Suprapubic skin (tissue), 4 donors: Measurements from ENCODE around the gene KLHL33. TPM values are rescaled to one million over a fixed set of nuclear protein-coding genes. Genes with fewer than 3 reads are reported as not detected.

Source experiments
- DNase-seq, 2 donors: peaks; one replicate each; pipeline ENCODE4 v3.0.0-alpha.2; 2019; ENCODE audit warnings: low spot score in 2 of 2
- H3K27ac ChIP-seq: fragments of 200-600 bp; sonication (generic); one replicate; pipeline ENCODE4 v1.5.1; 2019
- H3K27me3 ChIP-seq: fragments of 200-600 bp; sonication (generic); one replicate; pipeline ENCODE4 v1.5.1; 2019
- H3K36me3 ChIP-seq: fragments of 200-600 bp; sonication (generic); one replicate; pipeline ENCODE4 v1.5.1; 2019
- H3K4me1 ChIP-seq: fragments of 200-600 bp; sonication (generic); one replicate; pipeline ENCODE4 v1.5.1; 2019
- H3K4me3 ChIP-seq: fragments of 200-600 bp; sonication (generic); one replicate; pipeline ENCODE4 v1.5.1; 2019; ENCODE audit warnings: mild to moderate bottlenecking
- H3K9me3 ChIP-seq: fragments of 200-600 bp; sonication (generic); one replicate; pipeline ENCODE4 v1.5.1; 2019
- EP300 ChIP-seq: sonication (generic); formaldehyde crosslinking; IDR thresholded peaks from one replicate; pipeline ENCODE4 v1.6.1; 2017; ENCODE audit warnings: antibody characterized with exemption
- POLR2A ChIP-seq, 2 donors: fragments of 450-650 bp; IDR thresholded peaks; one replicate each; pipeline ENCODE4 v1.6.1; 2017; ENCODE audit warnings: antibody characterized with exemption in 2 of 2, mild to moderate bottlenecking in 2 of 2, moderate library complexity in 2 of 2
- POLR2AphosphoS5 ChIP-seq, 3 donors: sonication (generic); formaldehyde crosslinking; IDR thresholded peaks; one replicate each; pipeline ENCODE4 v1.6.1; 2017; ENCODE audit warnings: antibody characterized with exemption in 3 of 3
- WGBS: methylation state at CpG from one replicate; pipeline ENCODE4 v1.1.5; 2018; 5-methylcytosine and 5-hydroxymethylcytosine counted together
- total RNA-seq, 4 donors: library from RNA; depleted of rRNA; stranded (reverse); fragments of >200 nt; gene quantifications; one replicate each; pipeline ENCODE4 v1.1.0, GENCODE V29; 2016
- TF ChIP-seq, protein P1 (sequence below), 2 donors: fragments of 200-600 bp in 1 of 2; fragments of 450-650 bp in 1 of 2; sonication (generic) in 1 of 2; IDR thresholded peaks; one replicate each; pipeline ENCODE4 v1.5.1; 2016 to 2019; ENCODE audit warnings: antibody characterized with exemption in 2 of 2, mild to moderate bottlenecking in 1 of 2, moderate library complexity in 1 of 2

The KLHL33 gene
- total RNA-seq, 4 donors from 2014 or later, result 0.08 TPM; not detected in 3

GRCh38 chr14:20429801-20430669, 5.9 kb downstream of the KLHL33 start:
- whole genome bisulfite sequencing, result 61% methylated on average over 12 of the region's 30 CpGs
- H3K27ac ChIP-seq, result no peak overlapping the region
- peaks cover 1% of the 10 kb centered on the region for H3K4me1 ChIP-seq
- no peak for DNase-seq
- TF ChIP-seq POLR2AphosphoS5 (IDR thresholded peaks at IDR 0.05) (no peak), POLR2A (IDR thresholded peaks at IDR 0.05) (no peak), EP300 (no peak)
- TF ChIP-seq, protein P1, sequence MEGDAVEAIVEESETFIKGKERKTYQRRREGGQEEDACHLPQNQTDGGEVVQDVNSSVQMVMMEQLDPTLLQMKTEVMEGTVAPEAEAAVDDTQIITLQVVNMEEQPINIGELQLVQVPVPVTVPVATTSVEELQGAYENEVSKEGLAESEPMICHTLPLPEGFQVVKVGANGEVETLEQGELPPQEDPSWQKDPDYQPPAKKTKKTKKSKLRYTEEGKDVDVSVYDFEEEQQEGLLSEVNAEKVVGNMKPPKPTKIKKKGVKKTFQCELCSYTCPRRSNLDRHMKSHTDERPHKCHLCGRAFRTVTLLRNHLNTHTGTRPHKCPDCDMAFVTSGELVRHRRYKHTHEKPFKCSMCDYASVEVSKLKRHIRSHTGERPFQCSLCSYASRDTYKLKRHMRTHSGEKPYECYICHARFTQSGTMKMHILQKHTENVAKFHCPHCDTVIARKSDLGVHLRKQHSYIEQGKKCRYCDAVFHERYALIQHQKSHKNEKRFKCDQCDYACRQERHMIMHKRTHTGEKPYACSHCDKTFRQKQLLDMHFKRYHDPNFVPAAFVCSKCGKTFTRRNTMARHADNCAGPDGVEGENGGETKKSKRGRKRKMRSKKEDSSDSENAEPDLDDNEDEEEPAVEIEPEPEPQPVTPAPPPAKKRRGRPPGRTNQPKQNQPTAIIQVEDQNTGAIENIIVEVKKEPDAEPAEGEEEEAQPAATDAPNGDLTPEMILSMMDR (IDR thresholded peaks at IDR 0.05), result no peak
- H3K27me3 ChIP-seq, result peaks cover 3% of the 10 kb centered on the region
- H3K36me3 ChIP-seq, result no peaks in the 10 kb centered on the region
- no peak overlapping the region for H3K4me3 ChIP-seq
- no peaks in the 10 kb centered on the region for H3K9me3 ChIP-seq

DNA sequence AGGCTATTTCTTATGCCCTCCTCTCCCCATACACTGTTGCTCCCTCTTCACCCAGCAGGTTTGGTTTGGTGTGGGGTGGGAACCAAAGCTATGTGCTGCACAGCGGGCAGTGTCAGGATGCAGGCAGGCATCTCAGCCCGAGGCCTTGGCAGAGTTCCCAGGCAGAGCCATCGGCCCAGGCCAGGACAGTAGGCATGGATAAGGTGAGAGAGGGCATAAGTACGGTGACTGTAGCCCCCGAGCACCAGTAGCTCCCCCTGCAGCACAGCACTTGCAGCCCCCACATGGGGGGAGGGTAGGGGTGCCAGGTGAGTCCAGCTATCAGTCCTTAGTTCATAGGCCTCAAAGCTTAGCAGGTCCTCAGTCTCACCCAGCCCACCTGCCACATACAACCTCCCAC, 7.2 kb downstream of the KLHL33 start:
- no peak for DNase-seq
- Histone ChIP-seq H3K36me3 (no peaks in the 10 kb centered on the region), H3K9me3 (no peaks in the 10 kb centered on the region), H3K4me3 (no peak overlapping the region), H3K4me1 (no peaks in the 10 kb centered on the region), H3K27ac (no peak overlapping the region), H3K27me3 (no peaks in the 10 kb centered on the region)
- WGBS, result 64% methylated on average over 5 of the region's 5 CpGs
- TF ChIP-seq, protein P1 (IDR thresholded peaks at IDR 0.05), result no peak
- no peak for TF ChIP-seq EP300
- no peak for TF ChIP-seq POLR2A (IDR thresholded peaks at IDR 0.05)
- TF ChIP-seq POLR2AphosphoS5 (IDR thresholded peaks at IDR 0.05), result no peak

DNA sequence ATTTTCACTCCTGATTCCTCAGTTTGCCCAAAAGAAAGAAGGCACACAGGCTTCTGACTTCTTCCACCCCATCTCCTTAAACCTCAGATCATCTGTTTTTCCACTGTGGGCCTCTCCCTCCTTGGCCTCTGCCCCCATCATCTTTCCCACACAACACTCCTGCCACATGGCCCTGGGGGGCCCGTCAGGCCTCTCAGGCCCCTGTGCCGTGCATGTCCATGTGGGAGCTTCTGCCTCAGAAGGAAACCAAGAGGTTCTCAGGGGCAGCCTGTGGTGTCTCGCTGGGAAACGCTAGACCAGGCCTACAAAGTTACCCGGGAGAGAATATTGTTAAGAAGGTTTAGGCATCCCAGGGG, 8.0 kb downstream of the KLHL33 start:
- 68% methylated on average over 5 of the region's 5 CpGs for WGBS
- H3K27me3 ChIP-seq, result no peaks in the 10 kb centered on the region
- H3K36me3 ChIP-seq, result no peaks in the 10 kb centered on the region
- no peak overlapping the region for H3K4me3 ChIP-seq
- no peaks in the 10 kb centered on the region for H3K4me1 ChIP-seq
- TF ChIP-seq POLR2AphosphoS5 (IDR thresholded peaks at IDR 0.05) (no peak), POLR2A (IDR thresholded peaks at IDR 0.05) (no peak)
- no peak for DNase-seq
- no peak overlapping the region for H3K27ac ChIP-seq
- no peaks in the 10 kb centered on the region for H3K9me3 ChIP-seq

- no peaks in the 10 kb centered on the region for H3K27me3 ChIP-seq
- DNase-seq, result no peak
- H3K36me3 ChIP-seq, result no peaks in the 10 kb centered on the region
- H3K9me3 ChIP-seq, result no peaks in the 10 kb centered on the region
- H3K4me1 ChIP-seq, result no peaks in the 10 kb centered on the region
- TF ChIP-seq, protein P1 (IDR thresholded peaks at IDR 0.05), result no peak
- TF ChIP-seq POLR2A (IDR thresholded peaks at IDR 0.05) (no peak), POLR2AphosphoS5 (IDR thresholded peaks at IDR 0.05) (no peak), EP300 (no peak)
- H3K4me3 ChIP-seq, result no peak overlapping the region
- no peak overlapping the region for H3K27ac ChIP-seq
- WGBS, result 80% methylated on average over 5 of the region's 5 CpGs
Observed at GRCh38 chr14:20427231-20428009, 8.5 kb downstream of the KLHL33 start.

DNA sequence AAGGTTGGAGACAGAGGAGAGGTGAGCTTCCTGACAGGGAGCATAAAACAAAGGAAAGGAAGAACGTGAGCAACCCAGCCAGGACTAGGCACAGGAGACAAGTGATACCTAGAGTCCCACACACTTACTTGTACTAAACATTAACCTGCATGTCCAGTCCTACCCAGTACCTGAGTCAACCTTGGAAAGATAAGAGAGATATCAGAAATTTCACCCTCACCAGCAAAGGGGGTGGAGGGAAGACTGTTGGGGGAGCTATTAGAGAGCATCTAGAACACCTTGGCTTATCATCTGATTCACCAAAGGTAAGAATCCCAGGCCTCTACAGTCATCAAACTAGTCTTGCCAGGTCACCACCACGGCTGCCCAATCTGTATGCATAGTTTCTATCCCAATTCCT, 11.1 kb downstream of the KLHL33 start:
- no peak for DNase-seq
- Histone ChIP-seq H3K4me1 (no peaks in the 10 kb centered on the region), H3K4me3 (no peak overlapping the region), H3K27ac (no peak overlapping the region), H3K27me3 (no peaks in the 10 kb centered on the region), H3K36me3 (no peaks in the 10 kb centered on the region), H3K9me3 (no peaks in the 10 kb centered on the region)
- WGBS, result 35% methylated on average over 2 of the region's 2 CpGs
- no peak for TF ChIP-seq POLR2A (IDR thresholded peaks at IDR 0.05)
- TF ChIP-seq POLR2AphosphoS5 (IDR thresholded peaks at IDR 0.05), result no peak
- no peak for TF ChIP-seq EP300

DNA sequence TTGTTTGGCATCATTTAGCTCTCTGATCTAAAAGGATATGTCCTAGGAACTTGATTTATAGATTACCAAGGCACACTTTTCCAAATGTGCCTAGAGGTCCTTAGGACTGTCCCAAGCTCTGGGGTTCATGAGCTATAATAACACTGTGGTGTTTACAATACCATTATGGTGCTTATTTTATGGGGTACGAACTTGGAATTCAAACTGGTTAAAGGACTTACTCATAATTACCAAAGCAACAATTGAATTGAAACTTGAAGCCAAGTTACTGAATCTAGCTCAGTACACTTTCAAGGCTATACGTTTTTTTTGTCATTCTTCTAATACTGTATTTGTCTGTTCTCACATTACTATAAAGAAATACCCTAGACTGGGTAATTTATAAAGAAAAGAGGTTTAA, 13.1 kb downstream of the KLHL33 start:
- no peaks in the 10 kb centered on the region for H3K36me3 ChIP-seq
- no peaks in the 10 kb centered on the region for H3K4me1 ChIP-seq
- H3K9me3 ChIP-seq, result no peaks in the 10 kb centered on the region
- H3K27me3 ChIP-seq, result no peaks in the 10 kb centered on the region
- H3K27ac ChIP-seq, result no peak overlapping the region
- DNase-seq, result no peak
- WGBS, result 61% methylated on average over 2 of the region's 2 CpGs
- no peak for TF ChIP-seq POLR2A (IDR thresholded peaks at IDR 0.05)
- TF ChIP-seq EP300, result no peak
- no peak for TF ChIP-seq POLR2AphosphoS5 (IDR thresholded peaks at IDR 0.05)
- TF ChIP-seq, protein P1 (IDR thresholded peaks at IDR 0.05), result no peak
- H3K4me3 ChIP-seq, result no peak overlapping the region
